Astrocyte of the spinal cord (primary cell): ENCODE measurements around the gene KCNG2.

ENCODE experiments used
- DNase-seq: peaks from one replicate; pipeline ENCODE4 v3.0.0; 2011; ENCODE audit warnings: low read depth, low spot score
- H3K4me3 ChIP-seq: 2 replicates; pipeline ENCODE4 v1.5.1; 2011; ENCODE audit warnings: low read depth, mild to moderate bottlenecking, low read length, moderate library complexity
- CTCF ChIP-seq: IDR thresholded peaks from 2 replicates; pipeline ENCODE4 v1.5.1; 2012; ENCODE audit warnings: low read depth, mild to moderate bottlenecking, low read length, inconsistent platforms
- in situ Hi-C: cut with HindIII; loops from 2 replicates; pipeline ENCODE4 v1.10.0; 2017; ENCODE audit warnings: low sequenced_read_pairs

KCNG2 gene

GRCh38 chr18:79902640-79903039, 104.9 kb downstream of the KCNG2 start:
- H3K4me3 ChIP-seq = no peak overlapping the region
- in situ Hi-C loops = no loop called here
- no peak for TF ChIP-seq CTCF
- DNase-seq = no peak

- DNase-seq = no peak
- H3K4me3 ChIP-seq = no peak overlapping the region
- in situ Hi-C loops = no loop called here
- TF ChIP-seq CTCF = no peak
Observed at GRCh38 chr18:79903071-79903635, 105.4 kb downstream of the KCNG2 start.

- no peak for DNase-seq
- no peak for TF ChIP-seq CTCF
- in situ Hi-C loops = no loop called here
- no peak overlapping the region for H3K4me3 ChIP-seq
Observed at GRCh38 chr18:79903787-79904356, 106.1 kb downstream of the KCNG2 start.

- in situ Hi-C loops = no loop called here
- DNase-seq = no peak
- no peak for TF ChIP-seq CTCF
- no peak overlapping the region for H3K4me3 ChIP-seq
Observed at GRCh38 chr18:79904357-79905147, 106.8 kb downstream of the KCNG2 start.

GRCh38 chr18:79905389-79905911, 107.7 kb downstream of the KCNG2 start:
- in situ Hi-C loops = no loop called here
- no peak for DNase-seq
- no peak for TF ChIP-seq CTCF
- no peak overlapping the region for H3K4me3 ChIP-seq

- TF ChIP-seq CTCF = no peak
- DNase-seq = no peak
- in situ Hi-C loops = no loop called here
- H3K4me3 ChIP-seq = no peak overlapping the region
Observed at GRCh38 chr18:79905993-79906392, 108.3 kb downstream of the KCNG2 start.
